HCT116 (cell line): ENCODE results near the gene ABL1. TPM values are rescaled to one million over a fixed set of nuclear protein-coding genes. Genes with fewer than 3 reads are reported as not detected.

Source experiments
- ATAC-seq: fragments of 200-7000 bp; cut with Tn5 transposase; 2 replicates; pipeline ENCODE4 v1.9.1; 2020; ENCODE audit warnings: mild to moderate bottlenecking, moderate library complexity
- BruUV-seq: library from RNA; stranded (reverse); fragments of 400-500 nt; replicated peaks from 2 replicates; lab custom pipeline; 2021; lab: Mats Ljungman, UMichigan
- CTCF ChIA-PET: fragments of 300-600 bp; sonication (Branson Sonifier 250); formaldehyde crosslinking; loops from one replicate; lab custom pipeline; 2021; ENCODE audit warnings: antibody characterized with exemption; lab: Charles Lee
- POLR2A ChIA-PET: fragments of 300-600, 350-600 bp; sonication (Branson Sonifier 250); formaldehyde crosslinking; loops from one replicate; lab custom pipeline; 2021; ENCODE audit warnings: antibody characterized with exemption; lab: Charles Lee
- RAD21 ChIA-PET, 2 experiments: fragments of 300-600 bp; sonication (Branson Sonifier 250); formaldehyde crosslinking; loops; one replicate each; lab custom pipeline; 2023; ENCODE audit warnings: low total read pairs in 2 of 2; ENCODE audit not compliant: uncharacterized antibody in 2 of 2, unreplicated experiment in 2 of 2, low non-redundant PET in 1 of 2; lab: Charles Lee
- DNase-seq: peaks from one replicate; pipeline ENCODE4 v3.0.0-alpha.2; 2010; ENCODE audit warnings: low read depth, low spot score
- H2AFZ ChIP-seq: fragments of 200-600 bp; shearing (Covaris generic), sonication (generic); 2 replicates; pipeline ENCODE4 v1.6.1; 2017; ENCODE audit warnings: low read depth, mixed run types, mixed read lengths, antibody characterized with exemption, low read length; ENCODE audit not compliant: poor library complexity, severe bottlenecking
- H3K27ac ChIP-seq: 2 replicates; pipeline ENCODE4 v1.5.1; 2012; ENCODE audit warnings: low read depth, low read length
- H3K27me3 ChIP-seq: fragments of 200-600 bp; sonication (generic); 2 replicates; pipeline ENCODE4 v1.6.1; 2016; ENCODE audit warnings: mixed run types, low read length, mixed read lengths; ENCODE audit not compliant: insufficient read depth
- H3K36me3 ChIP-seq, 2 experiments: fragments of 200-500 bp in 1 of 2; fragments of 200-600 bp in 1 of 2; sonication (Bioruptor generic) in 1 of 2; sonication (generic) in 1 of 2; 2 replicates each; pipeline versions ENCODE4 v1.5.1 to v1.6.1; 2014 to 2016; ENCODE audit warnings: low read length in 2 of 2, inconsistent platforms in 1 of 2, mixed read lengths in 1 of 2, mixed run types in 1 of 2; ENCODE audit not compliant: insufficient read depth in 2 of 2, control insufficient read depth in 1 of 2
- H3K4me1 ChIP-seq, 2 experiments: fragments of 200-600 bp in 1 of 2; sonication (generic) in 1 of 2; 2 replicates each; pipeline versions ENCODE4 v1.5.1 to v1.6.1; 2012 to 2017; ENCODE audit warnings: low read length in 2 of 2, inconsistent platforms in 1 of 2, mild to moderate bottlenecking in 1 of 2, mixed read lengths in 1 of 2, mixed run types in 1 of 2, moderate library complexity in 1 of 2; ENCODE audit not compliant: insufficient read depth in 2 of 2, control insufficient read depth in 1 of 2
- H3K4me2 ChIP-seq: fragments of 200-600 bp; sonication (generic); 2 replicates; pipeline ENCODE4 v1.6.1; 2017; ENCODE audit warnings: mixed run types, low read length, mixed read lengths
- H3K4me3 ChIP-seq, 2 experiments: fragments of 200-600 bp in 1 of 2; sonication (generic) in 1 of 2; replicated peaks in 1 of 2; 2 replicates each; pipeline ENCODE4 v1.5.1; 2011 to 2016; ENCODE audit warnings: low read length in 2 of 2, control low read depth in 1 of 2, low read depth in 1 of 2, mild to moderate bottlenecking in 1 of 2, mixed read lengths in 1 of 2, mixed run types in 1 of 2
- H3K79me2 ChIP-seq: fragments of 200-600 bp; sonication (generic); 2 replicates; pipeline ENCODE4 v1.6.1; 2017; ENCODE audit warnings: mild to moderate bottlenecking, mixed run types, low read length, moderate library complexity, mixed read lengths; ENCODE audit not compliant: insufficient read depth
- H3K9ac ChIP-seq: fragments of 200-600 bp; sonication (generic); 2 replicates; pipeline ENCODE4 v1.6.1; 2016; ENCODE audit warnings: low read length, mixed read lengths
- H3K9me2 ChIP-seq: fragments of 200-600 bp; sonication (generic), shearing (Covaris generic); 2 replicates; pipeline ENCODE4 v1.6.1; 2017; ENCODE audit warnings: mixed run types, mild to moderate bottlenecking, moderate library complexity; ENCODE audit not compliant: insufficient read depth
- H3K9me3 ChIP-seq, 2 experiments: fragments of 200-500 bp in 1 of 2; fragments of 200-600 bp in 1 of 2; sonication (Bioruptor generic) in 1 of 2; sonication (generic) in 1 of 2; 2 replicates each; pipeline ENCODE4 v1.6.1; 2014 to 2017; ENCODE audit warnings: low read length in 2 of 2, mixed read lengths in 2 of 2, inconsistent platforms in 1 of 2, low read depth in 1 of 2, mild to moderate bottlenecking in 1 of 2, mixed run types in 1 of 2, moderate library complexity in 1 of 2; ENCODE audit not compliant: control insufficient read depth in 1 of 2, insufficient read depth in 1 of 2
- H4K20me1 ChIP-seq: fragments of 200-600 bp; sonication (generic), shearing (Covaris generic); 2 replicates; pipeline ENCODE4 v1.6.1; 2017; ENCODE audit warnings: mixed run types, mild to moderate bottlenecking, moderate library complexity; ENCODE audit not compliant: insufficient read depth
- ATF3 ChIP-seq: IDR thresholded peaks from 2 replicates; pipeline ENCODE4 v1.6.1; 2012
- CBX3 ChIP-seq: IDR thresholded peaks from 2 replicates; pipeline ENCODE4 v1.6.1; 2012; ENCODE audit warnings: low read depth
- CTCF ChIP-seq, 3 experiments: fragments of 200-600 bp in 1 of 3; sonication (generic) in 1 of 3; IDR thresholded peaks in 2 of 3; conservative IDR thresholded peaks in 1 of 3; 2 replicates each; pipeline ENCODE4 v1.5.1; 2012 to 2017; ENCODE audit warnings: low read depth in 2 of 3, low read length in 2 of 3, antibody characterized with exemption in 1 of 3, borderline replicate concordance in 1 of 3, control low read depth in 1 of 3, mild to moderate bottlenecking in 1 of 3, mixed read lengths in 1 of 3, mixed run types in 1 of 3, moderate library complexity in 1 of 3; ENCODE audit not compliant: insufficient read depth in 1 of 3
- EGR1 ChIP-seq: IDR thresholded peaks from 2 replicates; pipeline ENCODE4 v1.6.1; 2012; ENCODE audit warnings: low read depth
- ELF1 ChIP-seq: IDR thresholded peaks from 2 replicates; pipeline ENCODE4 v1.6.1; 2012; ENCODE audit warnings: low read depth, borderline replicate concordance
- EZH2phosphoT487 ChIP-seq: fragments of 200-600 bp; IDR thresholded peaks from 2 replicates; pipeline ENCODE4 v1.6.1; 2018; ENCODE audit warnings: antibody characterized with exemption, borderline replicate concordance
- REST ChIP-seq: IDR thresholded peaks from 2 replicates; pipeline ENCODE4 v1.6.1; 2012; ENCODE audit warnings: low read depth
- SIN3A ChIP-seq: IDR thresholded peaks from 2 replicates; pipeline ENCODE4 v1.6.1; 2012; ENCODE audit warnings: low read depth
- SRF ChIP-seq: IDR thresholded peaks from 2 replicates; pipeline ENCODE4 v1.6.1; 2012; ENCODE audit warnings: low read depth
- ZNF274 ChIP-seq: fragments of 200-500 bp; sonication (Bioruptor generic); IDR thresholded peaks from 2 replicates; pipeline ENCODE4 v1.6.1; 2014; ENCODE audit warnings: mild to moderate bottlenecking, low read depth, low read length, inconsistent platforms
- intact Hi-C: fragments of 100-400 bp; cut with micrococcal nuclease; formaldehyde crosslinking; loops from 2 replicates; pipeline ENCODE4 v1.10.0; 2022
- total RNA-seq: library from RNA; stranded (reverse); gene quantifications from one replicate; pipeline ENCODE4 v1.2.1, GENCODE V29; 2021; ENCODE audit not compliant: unreplicated experiment

Gene ABL1
- total RNA-seq, 1 experiment from 2014 or later, result 54.7 TPM

GRCh38 chr9:130845901-130846481, 10.9 kb downstream of the ABL1 start:
- peaks cover 41 to 45% of the 10 kb centered on the region in 2 experiments for H3K4me1 ChIP-seq
- intact Hi-C loops, result loop anchor here (5.0 kb wide), 2 partner anchors 74 to 134 kb away; no protein-coding TSS in a partner anchor
- no peaks in the 10 kb centered on the region for H3K27me3 ChIP-seq
- no TSS peak for BruUV-seq
- no peak for ATAC-seq
- H2AFZ ChIP-seq, result no peak overlapping the region
- H3K9me3 ChIP-seq, result no peaks in the 10 kb centered on the region
- no peaks in the 10 kb centered on the region for H3K9me2 ChIP-seq
- peak overlapping the region; percentile 60 for H3K4me2 ChIP-seq
- H3K4me3 ChIP-seq, result 0 out of 4 replicates have a peak overlapping the region, but pooled peaks of 1 of the 2 experiments have one; percentile 11
- no peaks in the 10 kb centered on the region for H3K36me3 ChIP-seq
- no peak for DNase-seq
- H4K20me1 ChIP-seq, result peaks cover 8% of the 10 kb centered on the region; the same call in 1 of the 2 replicates
- H3K9ac ChIP-seq, result no peak overlapping the region
- no peak for TF ChIP-seq ELF1
- TF ChIP-seq, all 23 proteins: peak for 0
- Histone ChIP-seq H3K79me2 (peaks cover 100% of the 10 kb centered on the region), H3K27ac (peak overlapping the region; percentile 77; the same call in 1 of the 2 replicates)
- RAD21 ChIA-PET, result no interaction called here
- POLR2A ChIA-PET, result interaction anchor here (0.6 to 1.0 kb wide), 2 partner anchors 10 to 23 kb away, joined by 3 read pairs; no protein-coding TSS in a partner anchor
- CTCF ChIA-PET, result interaction anchor here (0.9 kb wide), 1 partner anchor 16 kb away, joined by 3 read pairs; no protein-coding TSS in a partner anchor

- POLR2A ChIA-PET, result interaction anchor here (0.6 to 1.0 kb wide), 2 partner anchors 10 to 24 kb away, joined by 3 read pairs; no protein-coding TSS in a partner anchor
- H3K9me3 ChIP-seq, result no peaks in the 10 kb centered on the region
- peaks cover 100% of the 10 kb centered on the region for H3K79me2 ChIP-seq
- H3K36me3 ChIP-seq, result no peaks in the 10 kb centered on the region
- H2AFZ ChIP-seq, result no peak overlapping the region
- intact Hi-C loops, result loop anchor here (5.0 kb wide), 2 partner anchors 74 to 134 kb away; no protein-coding TSS in a partner anchor
- peak overlapping the region in 1 of 2 experiments; percentile 11; a peak in 1 of 4 replicates for H3K4me3 ChIP-seq
- peak overlapping the region; percentile 77; the same call in 1 of the 2 replicates for H3K27ac ChIP-seq
- H3K4me2 ChIP-seq, result peak overlapping the region; percentile 60
- H3K9ac ChIP-seq, result 0 out of 2 replicates have a peak overlapping the region, but pooled peaks have one; percentile 4
- RAD21 ChIA-PET, result interaction anchor here in 1 of 2 experiments (0.6 kb wide), 1 partner anchor 119 kb away, joined by 3 read pairs; no protein-coding TSS in a partner anchor
- BruUV-seq, result no TSS peak
- CTCF ChIA-PET, result no interaction called here
- H3K27me3 ChIP-seq, result no peaks in the 10 kb centered on the region
- no peaks in the 10 kb centered on the region for H3K9me2 ChIP-seq
- ATAC-seq (peak; percentile 48; the same call in 1 of the 2 replicates), DNase-seq (no peak)
- peaks cover 41 to 45% of the 10 kb centered on the region in 2 experiments for H3K4me1 ChIP-seq
- H4K20me1 ChIP-seq, result peaks cover 8% of the 10 kb centered on the region; the same call in 1 of the 2 replicates
- TF ChIP-seq CBX3 (no peak), CTCF (IDR thresholded peaks at IDR 0.05 in 2 of 3, conservative IDR thresholded peaks at IDR 0.05 in 1 of 3; ENCODE audit: borderline replicate concordance in 1 of 3, insufficient read depth in 1 of 3, low read depth in 2 of 3, low read length in 2 of 3) (no peak), EGR1 (no peak), ZNF274 (no peak), SIN3A (no peak), SRF (no peak), ATF3 (no peak), EZH2phosphoT487 (no peak), REST (no peak)
Observed at GRCh38 chr9:130846487-130847305, 11.6 kb downstream of the ABL1 start.
